ENCODE results near the gene SH2B3.

- TF ChIP-seq CTCF (conservative IDR thresholded peaks at IDR 0.05): no peak
- no peak for TF ChIP-seq EZH2 (IDR thresholded peaks at IDR 0.05; ENCODE audit: low read depth)
Observed at GRCh38 chr12:111386885-111387284, 18.8 kb upstream of the SH2B3 start.
